ENCODE measurements around the gene BBS12. TPM values are rescaled to one million over a fixed set of nuclear protein-coding genes. Genes with fewer than 3 reads are reported as not detected.

The BBS12 gene
- total RNA-seq, 1 donor from 2014 or later, result 4.5 TPM

- peaks cover 3% of the 10 kb centered on the region for H3K36me3 Mint-ChIP-seq
- peaks cover 4% of the 10 kb centered on the region for H3K4me1 Mint-ChIP-seq (ENCODE audit: unreplicated experiment)
- no peaks in the 10 kb centered on the region for H3K27me3 Mint-ChIP-seq
- peaks cover 5% of the 10 kb centered on the region for H3K9me3 Mint-ChIP-seq
- H3K4me3 Mint-ChIP-seq, result no peak overlapping the region
- no peak overlapping the region for H3K27ac Mint-ChIP-seq
- DNase-seq (ENCODE audit: extremely low spot score, unreplicated experiment), result no peak
- TF ChIP-seq CTCF (conservative IDR thresholded peaks at IDR 0.05), result no peak
These were observed 56.4 kb downstream of the BBS12 start for GRCh38 chr4:122788935-122789334.

DNA sequence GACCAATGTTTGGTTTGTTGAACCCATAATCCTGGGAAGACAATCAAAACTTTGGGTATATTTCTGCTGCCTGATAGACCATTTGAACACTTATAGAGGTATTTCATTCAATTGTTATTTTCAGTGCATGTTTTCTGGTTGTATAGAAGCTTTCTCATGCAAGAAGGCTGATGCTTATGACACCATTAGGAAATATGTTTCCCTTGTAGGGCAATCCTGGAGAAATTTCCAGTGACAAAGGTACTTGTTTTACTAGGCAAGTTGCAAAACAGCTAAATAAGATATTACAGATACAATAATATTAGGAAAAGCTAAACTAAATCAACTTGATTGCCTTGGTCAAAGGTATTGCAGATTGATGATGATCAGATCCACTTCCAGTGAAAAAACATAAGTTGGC lies 61.3 kb downstream of the BBS12 start:
- no peaks in the 10 kb centered on the region for H3K27me3 Mint-ChIP-seq
- no peaks in the 10 kb centered on the region for H3K36me3 Mint-ChIP-seq
- H3K4me3 Mint-ChIP-seq, result no peak overlapping the region
- no peak for DNase-seq (ENCODE audit: extremely low spot score, unreplicated experiment)
- H3K9me3 Mint-ChIP-seq, result peaks cover 3% of the 10 kb centered on the region
- H3K27ac Mint-ChIP-seq, result no peak overlapping the region
- TF ChIP-seq CTCF (conservative IDR thresholded peaks at IDR 0.05), result no peak
- peaks cover 10% of the 10 kb centered on the region for H3K4me1 Mint-ChIP-seq (ENCODE audit: unreplicated experiment)

Other genes starting within 250 kb of the BBS12 start
- gene IL21, start 111.6 kb upstream of the BBS12 start, total RNA-seq (ENCODE audit: low replicate concordance), result not detected in 2 replicates
- 0.98 and 6.5 TPM in 2 replicates for gene FGF2, start 94.1 kb downstream of the BBS12 start, total RNA-seq (ENCODE audit: low replicate concordance)
- 5.1 and 10.8 TPM in 2 replicates for gene NUDT6, start 189.9 kb downstream of the BBS12 start, total RNA-seq (ENCODE audit: low replicate concordance)

Data from type B pancreatic cell (in vitro differentiated cells).